Activated CD4-positive, alpha-beta memory T cell treated with anti-CD3 and anti-CD28 coated beads, Interleukin-2, amount 10 ng/mL, durations not matched to agents 7 days and 5 days (primary cell): Measurements from ENCODE around the gene CCDC170. TPM values are rescaled to one million over a fixed set of nuclear protein-coding genes. Genes with fewer than 3 reads are reported as not detected.
"Not testable (repeated sequence)": the region's sequence is repeated elsewhere in the genome, so short reads cannot be mapped to it uniquely, and the experiment has no call there.

Experiments
- CTCF ChIA-PET: fragments of 350-600 bp; sonication (Branson Sonifier 250); formaldehyde crosslinking; loops from one replicate; lab custom pipeline; 2021; ENCODE audit warnings: antibody characterized with exemption, inconsistent platforms; lab: Charles Lee
- POLR2A ChIA-PET: fragments of 350-600 bp; sonication (Branson Sonifier 250); formaldehyde crosslinking; loops from one replicate; lab custom pipeline; 2021; ENCODE audit warnings: antibody characterized with exemption; lab: Charles Lee
- DNase-seq: peaks from one replicate; pipeline ENCODE4 v3.0.0-alpha.2; 2020
- H3K27ac Mint-ChIP-seq: one replicate; pipeline ENCODE4 v1.8.0; 2021; ENCODE audit warnings: mild to moderate bottlenecking, mixed read lengths
- H3K27me3 Mint-ChIP-seq: one replicate; pipeline ENCODE4 v1.8.0; 2021; ENCODE audit warnings: mixed read lengths
- H3K36me3 Mint-ChIP-seq: one replicate; pipeline ENCODE4 v1.8.0; 2021; ENCODE audit warnings: low read depth, mixed read lengths
- H3K4me1 Mint-ChIP-seq: one replicate; pipeline ENCODE4 v1.8.0; 2021; ENCODE audit warnings: mixed read lengths
- H3K4me3 Mint-ChIP-seq: one replicate; pipeline ENCODE4 v1.8.0; 2021; ENCODE audit warnings: mild to moderate bottlenecking, mixed read lengths
- H3K9me3 Mint-ChIP-seq: one replicate; pipeline ENCODE4 v1.8.0; 2021; ENCODE audit warnings: mixed read lengths
- total RNA-seq, 2 experiments: library from RNA; stranded (reverse); gene quantifications; one replicate each; pipeline ENCODE4 v1.2.3, GENCODE V29; 2021

Gene CCDC170
- total RNA-seq, 2 experiments from 2014 or later = not detected

DNA sequence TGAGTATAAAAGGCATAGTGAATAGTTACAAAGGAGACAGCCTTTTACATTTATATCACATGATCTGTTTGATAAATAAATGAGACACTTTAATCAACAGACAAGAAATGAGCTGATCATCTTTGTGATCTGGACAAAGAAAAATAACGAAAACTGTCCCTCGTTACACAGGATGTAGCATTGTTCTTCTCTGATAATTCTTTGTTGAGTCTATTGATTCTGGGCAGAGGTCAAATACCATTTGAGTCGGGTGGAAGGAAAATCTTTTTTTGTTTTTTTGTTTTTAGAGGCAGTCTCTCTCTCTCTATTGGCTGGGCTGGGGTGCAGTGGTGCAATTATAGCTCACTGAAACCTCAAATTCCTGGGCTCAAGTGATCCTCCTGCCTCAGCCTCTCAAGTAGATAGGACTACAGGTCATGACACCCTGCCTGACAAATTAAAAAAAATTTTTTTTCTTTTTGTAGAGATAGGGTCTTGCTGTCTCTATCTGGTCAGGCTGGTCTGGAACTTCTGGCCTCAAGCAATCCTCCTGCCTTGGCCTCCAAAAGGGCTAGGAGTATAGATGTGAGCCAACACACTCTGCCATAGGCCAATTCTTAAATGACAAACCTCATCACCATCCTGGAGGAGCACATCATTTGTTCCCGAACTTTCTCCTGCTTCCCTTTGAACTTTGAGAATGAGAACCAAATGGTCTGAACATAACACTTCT is 41.8 kb downstream of the CCDC170 start:
- Mint-ChIP-seq H3K9me3 (peaks cover 8% of the 10 kb centered on the region), H3K4me1 (no peaks in the 10 kb centered on the region)

DNA sequence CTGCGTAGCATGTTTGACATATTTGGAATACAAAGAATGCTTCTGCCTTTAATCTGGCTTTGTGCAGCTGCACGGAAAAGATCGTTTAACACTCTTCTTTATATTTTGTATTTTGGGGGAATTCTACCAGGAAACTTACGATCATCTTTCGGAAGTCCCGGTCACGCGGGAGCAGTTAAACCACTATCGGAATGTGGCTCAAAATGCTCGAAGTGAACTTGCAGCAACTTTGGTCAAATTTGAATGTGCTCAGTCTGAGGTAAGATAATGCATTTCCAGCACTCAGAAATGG is 42.3 kb downstream of the CCDC170 start:
- H3K36me3 Mint-ChIP-seq = no peaks in the 10 kb centered on the region
- no peak overlapping the region for H3K4me3 Mint-ChIP-seq
- no peak for DNase-seq
- peaks cover 6% of the 10 kb centered on the region for H3K27me3 Mint-ChIP-seq
- H3K27ac Mint-ChIP-seq = no peak overlapping the region
- ChIA-PET CTCF (no interaction called here), POLR2A (no interaction called here)
- no peaks in the 10 kb centered on the region for H3K4me1 Mint-ChIP-seq
- peaks cover 11% of the 10 kb centered on the region for H3K9me3 Mint-ChIP-seq

More for the DNA sequence above, 41.8 kb downstream of the CCDC170 start:
- CTCF ChIA-PET = interaction anchor here (0.8 kb wide), 1 partner anchor 11 kb away, joined by 3 read pairs; no protein-coding TSS in a partner anchor
- H3K4me3 Mint-ChIP-seq = no peak overlapping the region
- H3K27ac Mint-ChIP-seq = no peak overlapping the region
- H3K36me3 Mint-ChIP-seq = no peaks in the 10 kb centered on the region
- POLR2A ChIA-PET = no interaction called here
- H3K27me3 Mint-ChIP-seq = peaks cover 6% of the 10 kb centered on the region
- DNase-seq = no peak

DNA sequence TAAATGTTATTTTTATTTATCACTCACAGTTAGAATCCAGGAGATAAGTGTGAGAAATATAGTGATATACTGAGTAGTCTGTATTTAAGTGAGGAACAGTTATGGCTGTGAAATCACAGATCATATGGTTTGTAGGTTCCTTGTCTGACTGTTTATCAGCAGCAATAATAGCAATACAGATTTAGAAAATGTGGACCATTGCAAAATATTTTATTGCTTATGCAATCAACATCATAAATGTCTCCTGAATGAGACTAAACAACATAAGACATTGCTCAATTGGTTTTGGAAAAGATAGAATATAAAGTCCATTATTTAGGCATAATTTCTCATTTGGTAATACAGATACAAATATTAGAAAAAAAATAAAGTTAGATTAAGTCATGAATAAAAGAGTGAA is 43.7 kb downstream of the CCDC170 start:
- Mint-ChIP-seq H3K4me3 (no peak overlapping the region), H3K27ac (no peak overlapping the region), H3K9me3 (peaks cover 11% of the 10 kb centered on the region), H3K27me3 (peaks cover 6% of the 10 kb centered on the region), H3K36me3 (no peaks in the 10 kb centered on the region), H3K4me1 (no peaks in the 10 kb centered on the region)
- DNase-seq = no peak
- POLR2A ChIA-PET = no interaction called here
- CTCF ChIA-PET = no interaction called here

DNA sequence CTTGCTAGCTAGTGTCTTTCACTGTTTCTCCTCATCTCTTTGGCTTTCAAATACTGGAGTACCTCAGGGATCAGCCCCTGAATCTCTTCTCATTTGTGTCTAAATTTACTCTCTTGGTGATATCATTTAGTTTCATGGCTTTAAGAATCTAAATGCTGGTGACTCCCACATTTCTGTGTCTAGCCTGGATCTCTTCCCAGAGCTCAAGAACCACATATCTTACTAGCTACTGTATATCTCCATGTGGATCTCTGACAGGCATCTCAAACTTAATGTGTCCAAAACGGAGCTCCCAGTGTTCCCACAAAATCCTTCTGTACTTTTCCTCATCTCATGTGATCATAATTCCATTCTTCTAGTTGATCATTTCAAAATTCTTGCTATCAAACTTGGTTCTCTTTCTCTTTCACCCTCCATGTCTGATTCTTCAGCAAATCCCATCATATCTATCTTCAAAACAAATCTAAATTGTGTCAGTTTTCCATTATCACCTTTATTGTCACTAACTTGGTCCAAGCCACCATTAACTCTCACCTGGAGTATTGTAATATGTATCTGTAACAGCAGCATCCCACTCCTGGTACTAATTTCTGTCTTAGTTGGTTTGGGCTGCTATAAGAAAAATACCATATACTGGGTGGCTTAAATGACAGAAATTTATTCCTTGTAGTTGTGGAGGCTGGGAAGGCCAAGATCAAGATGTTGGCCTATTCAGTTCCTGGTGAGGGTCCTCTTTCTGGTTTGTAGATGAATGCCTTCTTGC is 45.9 kb downstream of the CCDC170 start:
- CTCF ChIA-PET = interaction anchor here (0.7 kb wide), 1 partner anchor 332 kb away, joined by 5 read pairs; no protein-coding TSS in a partner anchor
- POLR2A ChIA-PET = interaction anchor here (0.6 kb wide), 1 partner anchor 11 kb away, joined by 3 read pairs; no protein-coding TSS in a partner anchor
- no peak for DNase-seq

DNA sequence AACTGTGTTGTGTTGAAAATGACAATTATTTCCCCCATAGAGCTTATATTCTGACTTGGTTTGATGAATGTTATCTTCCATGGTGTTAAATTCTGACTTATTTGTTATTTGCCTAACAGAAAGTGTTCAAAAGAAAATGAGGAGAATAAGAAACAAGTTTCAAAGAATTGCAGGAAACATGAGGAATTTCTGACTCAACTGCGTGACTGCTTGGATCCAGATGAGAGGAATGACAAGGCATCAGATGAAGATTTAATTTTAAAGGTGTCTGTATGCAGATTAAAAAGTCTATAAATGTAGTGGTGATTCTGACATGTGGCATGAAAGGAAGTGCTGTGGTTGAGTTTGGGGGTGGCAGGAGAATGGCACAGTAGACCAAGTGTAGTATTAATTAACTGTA is 50.6 kb downstream of the CCDC170 start:
- Mint-ChIP-seq H3K4me1 (no peaks in the 10 kb centered on the region), H3K27ac (no peak overlapping the region), H3K27me3 (peaks cover 6% of the 10 kb centered on the region), H3K4me3 (no peak overlapping the region), H3K9me3 (peaks cover 8% of the 10 kb centered on the region), H3K36me3 (no peaks in the 10 kb centered on the region)
- DNase-seq = no peak
- ChIA-PET POLR2A (no interaction called here), CTCF (no interaction called here)

More for the DNA sequence above, 45.9 kb downstream of the CCDC170 start:
- Mint-ChIP-seq H3K27me3 (peaks cover 9% of the 10 kb centered on the region), H3K4me1 (no peaks in the 10 kb centered on the region), H3K36me3 (no peaks in the 10 kb centered on the region), H3K4me3 (no peak overlapping the region), H3K9me3 (peaks cover 11% of the 10 kb centered on the region), H3K27ac (no peak overlapping the region)

DNA sequence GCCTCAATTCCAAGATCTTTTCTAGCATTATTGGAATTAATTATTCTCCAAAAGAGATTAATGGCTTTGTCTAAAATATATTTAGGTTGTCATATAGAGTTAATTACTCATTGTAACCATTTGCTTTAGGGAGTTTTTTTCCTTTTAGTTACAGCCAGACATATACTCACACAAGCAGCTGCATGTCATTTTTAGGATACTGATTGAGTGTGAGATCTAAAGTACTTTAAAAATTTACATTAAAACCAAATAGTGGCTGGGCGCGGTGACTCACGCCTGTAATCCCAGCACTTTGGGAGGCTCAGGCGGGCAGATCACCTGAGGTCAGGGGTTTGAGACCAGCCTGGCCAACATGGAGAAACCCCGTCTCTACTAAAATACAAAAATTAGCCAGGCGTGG is 51.1 kb downstream of the CCDC170 start:
- H3K4me1 Mint-ChIP-seq, H3K4me3 Mint-ChIP-seq, H3K9me3 Mint-ChIP-seq, H3K27me3 Mint-ChIP-seq, CTCF ChIA-PET, H3K27ac Mint-ChIP-seq, DNase-seq, H3K36me3 Mint-ChIP-seq, POLR2A ChIA-PET: not testable (repeated sequence)

DNA sequence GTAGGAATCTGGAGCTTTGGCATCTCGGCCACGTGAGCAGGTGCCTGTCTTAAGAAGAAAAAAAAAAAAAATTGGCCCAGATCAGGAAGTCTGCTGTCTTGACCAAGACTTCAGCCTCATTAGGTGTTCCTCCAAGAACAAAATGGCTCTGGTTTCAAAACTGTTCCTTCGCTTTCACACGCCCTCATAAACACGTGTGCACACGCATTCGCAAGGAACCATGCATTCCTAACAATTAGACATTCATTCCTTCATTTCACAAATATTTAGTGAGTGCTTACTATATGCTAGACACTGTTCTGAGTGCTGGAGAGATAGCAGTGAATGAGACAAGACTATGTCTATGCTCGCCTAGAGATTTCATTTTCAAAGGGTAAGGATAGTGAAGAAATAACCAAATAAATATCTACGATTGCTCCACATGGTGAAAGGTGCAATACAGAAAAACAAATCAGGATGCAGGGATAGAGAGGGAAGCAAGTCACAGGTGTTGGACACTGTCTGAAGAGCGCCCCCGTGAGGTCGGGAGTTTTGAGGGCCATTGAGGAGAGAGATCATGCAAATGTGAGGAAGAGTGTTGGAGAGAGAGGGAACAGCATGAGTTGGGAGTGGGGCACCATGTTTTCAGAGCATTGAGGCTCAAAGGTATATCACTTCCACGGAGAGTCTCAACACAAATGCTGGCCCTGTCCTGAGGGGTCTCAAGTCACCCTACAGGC is 53.3 kb downstream of the CCDC170 start:
- Mint-ChIP-seq H3K27ac (no peak overlapping the region), H3K36me3 (no peaks in the 10 kb centered on the region), H3K27me3 (peaks cover 4% of the 10 kb centered on the region), H3K9me3 (no peaks in the 10 kb centered on the region), H3K4me3 (no peak overlapping the region), H3K4me1 (peaks cover 6% of the 10 kb centered on the region)
- ChIA-PET POLR2A (no interaction called here), CTCF (no interaction called here)
- no peak for DNase-seq

DNA sequence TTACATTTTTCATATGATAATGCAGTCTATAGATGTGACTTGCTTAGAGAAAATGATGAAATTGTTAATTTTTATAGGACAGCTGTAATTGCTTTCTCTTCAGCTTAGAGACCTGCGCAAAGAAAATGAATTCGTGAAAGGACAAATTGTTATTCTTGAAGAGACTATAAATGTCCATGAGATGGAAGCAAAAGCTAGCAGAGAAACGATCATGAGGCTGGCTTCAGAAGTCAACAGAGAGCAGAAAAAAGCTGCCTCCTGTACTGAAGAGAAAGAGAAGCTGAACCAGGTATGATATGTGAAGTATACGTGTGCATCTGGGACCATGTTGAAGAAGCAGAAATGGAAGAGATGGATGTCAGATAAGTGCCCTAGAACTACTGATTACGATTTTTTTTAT is 54.4 kb downstream of the CCDC170 start:
- ChIA-PET POLR2A (no interaction called here), CTCF (no interaction called here)

DNA sequence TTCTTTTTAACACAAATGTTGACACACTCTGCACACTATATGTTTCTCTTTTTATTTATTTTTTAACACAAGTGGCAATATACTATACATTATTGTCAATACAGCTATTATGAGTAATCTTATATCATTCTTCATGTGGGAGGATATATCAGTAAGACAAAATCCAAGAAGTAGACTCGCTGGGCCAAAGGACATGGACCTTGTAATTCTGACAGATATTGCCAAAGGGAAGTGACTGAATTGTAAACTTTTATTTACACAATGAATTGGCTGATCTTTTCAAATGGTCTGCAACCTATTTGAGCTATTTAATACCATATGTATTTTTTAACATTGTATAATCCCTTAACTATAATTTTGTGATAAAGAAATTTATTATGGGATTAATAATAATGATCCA is 56.0 kb downstream of the CCDC170 start:
- ChIA-PET CTCF (no interaction called here), POLR2A (no interaction called here)
- no peak for DNase-seq
- Mint-ChIP-seq H3K4me1 (peaks cover 6% of the 10 kb centered on the region), H3K27ac (no peak overlapping the region), H3K4me3 (no peak overlapping the region), H3K27me3 (no peaks in the 10 kb centered on the region), H3K36me3 (no peaks in the 10 kb centered on the region), H3K9me3 (no peaks in the 10 kb centered on the region)

More for the DNA sequence above, 54.4 kb downstream of the CCDC170 start:
- Mint-ChIP-seq H3K27me3 (peaks cover 4% of the 10 kb centered on the region), H3K36me3 (no peaks in the 10 kb centered on the region), H3K4me1 (peaks cover 6% of the 10 kb centered on the region), H3K4me3 (no peak overlapping the region), H3K9me3 (no peaks in the 10 kb centered on the region), H3K27ac (no peak overlapping the region)
- DNase-seq = no peak

DNA sequence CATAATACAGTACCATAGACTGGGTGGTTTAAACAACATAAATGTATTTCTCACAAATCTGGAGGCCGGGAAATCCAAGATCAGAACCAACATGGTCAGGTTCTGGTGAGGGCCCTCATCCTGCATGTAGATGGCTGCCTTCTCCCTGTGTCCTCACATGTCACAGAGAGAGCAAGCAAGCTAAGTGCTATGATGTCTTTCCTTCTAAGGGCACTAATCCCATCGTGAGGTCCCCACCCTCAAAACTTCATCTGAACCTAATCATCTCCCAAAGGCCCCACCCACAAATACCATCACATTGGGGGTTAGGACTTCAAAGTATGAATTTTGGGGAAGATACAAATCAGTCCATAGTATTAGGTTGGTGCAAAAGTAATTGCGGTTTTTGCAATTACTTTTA is 56.8 kb downstream of the CCDC170 start:
- ChIA-PET CTCF (no interaction called here), POLR2A (interaction anchor here (0.6 kb wide), 1 partner anchor 11 kb away, joined by 3 read pairs; no protein-coding TSS in a partner anchor)
- Mint-ChIP-seq H3K4me1 (peaks cover 6% of the 10 kb centered on the region), H3K27me3 (no peaks in the 10 kb centered on the region), H3K36me3 (no peaks in the 10 kb centered on the region), H3K4me3 (no peak overlapping the region), H3K27ac (no peak overlapping the region), H3K9me3 (no peaks in the 10 kb centered on the region)
- no peak for DNase-seq

DNA sequence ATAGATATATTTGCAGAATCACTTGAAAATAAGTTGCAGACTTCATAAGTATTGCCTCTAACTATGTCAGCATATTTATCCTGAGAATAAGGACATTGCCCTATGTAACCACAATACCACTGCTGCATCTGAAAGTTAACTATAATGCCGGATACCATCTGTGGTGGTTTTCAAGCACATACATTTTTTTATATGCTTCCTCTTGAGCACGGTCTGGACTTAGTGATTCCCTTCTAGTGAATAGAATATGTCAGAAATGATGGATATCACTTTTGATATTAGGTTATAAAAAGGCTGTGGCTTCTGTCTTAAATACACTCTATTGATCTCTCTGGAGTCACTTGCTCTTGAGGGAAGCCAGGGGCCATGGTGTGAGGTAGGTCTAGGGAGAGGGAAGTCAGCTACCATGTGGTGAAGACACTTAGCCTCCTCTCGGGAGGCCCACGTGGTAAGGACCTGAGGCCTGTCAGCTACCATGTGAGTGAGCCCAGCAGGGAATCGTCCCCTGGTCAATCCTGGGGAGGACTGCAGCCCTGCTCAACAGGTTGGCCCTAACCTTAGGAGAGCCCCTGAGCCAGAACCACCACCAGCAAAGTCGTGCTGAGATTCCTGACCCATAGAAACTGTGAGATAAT is 57.5 kb downstream of the CCDC170 start:
- Mint-ChIP-seq H3K27ac (no peak overlapping the region), H3K4me3 (no peak overlapping the region), H3K9me3 (no peaks in the 10 kb centered on the region), H3K27me3 (no peaks in the 10 kb centered on the region), H3K36me3 (no peaks in the 10 kb centered on the region), H3K4me1 (peaks cover 6% of the 10 kb centered on the region)
- POLR2A ChIA-PET = no interaction called here
- no peak for DNase-seq
- CTCF ChIA-PET = no interaction called here

DNA sequence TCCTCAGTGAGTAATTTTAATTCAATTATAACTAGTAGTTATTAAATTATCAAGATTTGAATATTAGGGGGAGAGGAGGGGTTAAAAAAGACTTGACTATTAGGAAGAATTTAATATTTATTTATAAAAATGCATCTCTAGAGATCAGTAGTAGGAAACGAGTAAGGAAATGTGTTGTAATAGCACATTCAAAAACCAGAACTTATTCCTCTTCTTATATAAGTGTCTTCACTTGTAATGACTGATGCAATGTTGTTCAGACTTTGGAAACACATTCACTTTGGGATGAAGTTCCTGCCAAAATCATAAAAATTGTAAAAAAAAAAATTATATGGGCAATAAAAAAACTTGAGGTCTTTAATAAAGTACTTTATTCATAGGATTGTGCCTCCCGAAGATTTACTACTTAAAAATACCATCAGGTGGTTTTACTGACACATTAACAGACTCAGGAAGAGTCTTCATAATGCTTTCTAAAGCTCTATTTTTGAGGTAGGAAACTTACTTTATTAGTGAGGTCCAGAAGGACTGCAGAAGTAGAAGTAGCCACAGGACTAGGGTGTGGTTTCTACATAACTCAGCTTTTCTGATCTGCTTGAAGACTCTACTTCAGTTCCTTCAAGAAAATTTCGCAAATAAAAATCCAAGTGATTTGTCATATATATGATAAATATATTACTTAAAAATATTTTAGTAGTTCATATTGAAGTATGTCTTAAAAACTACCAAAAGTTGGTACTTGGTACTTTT is 59.8 kb downstream of the CCDC170 start:
- H3K27ac Mint-ChIP-seq = no peak overlapping the region

More for the DNA sequence above, 59.8 kb downstream of the CCDC170 start:
- H3K4me1 Mint-ChIP-seq = peaks cover 6% of the 10 kb centered on the region
- POLR2A ChIA-PET = no interaction called here
- no peaks in the 10 kb centered on the region for H3K27me3 Mint-ChIP-seq
- no peaks in the 10 kb centered on the region for H3K36me3 Mint-ChIP-seq
- CTCF ChIA-PET = no interaction called here
- H3K4me3 Mint-ChIP-seq = no peak overlapping the region
- no peak for DNase-seq
- no peaks in the 10 kb centered on the region for H3K9me3 Mint-ChIP-seq
